Sigmoid colon (tissue), 4 donors: ENCODE measurements around the gene STARD3NL.

ENCODE experiments used
- CTCF ChIP-seq, 4 experiments: fragments of 450-650 bp in 3 of 4; fragments of 200-600 bp in 1 of 4; IDR thresholded peaks; one replicate each; pipeline ENCODE4 v1.5.1; 2016 to 2019; ENCODE audit warnings: antibody characterized with exemption in 4 of 4, mild to moderate bottlenecking in 3 of 4, moderate library complexity in 2 of 4
- POLR2A ChIP-seq, 2 donors: fragments of 450-650 bp; IDR thresholded peaks; one replicate each; pipeline ENCODE4 v1.6.1; 2016; ENCODE audit warnings: antibody characterized with exemption in 2 of 2, mild to moderate bottlenecking in 2 of 2, moderate library complexity in 2 of 2
- POLR2AphosphoS5 ChIP-seq, 4 donors: sonication (generic); formaldehyde crosslinking; IDR thresholded peaks; one replicate each; pipeline ENCODE4 v1.6.1; 2017; ENCODE audit warnings: antibody characterized with exemption in 4 of 4

- TF ChIP-seq POLR2A (IDR thresholded peaks at IDR 0.05) (no peak), CTCF (IDR thresholded peaks at IDR 0.05) (no peak), POLR2AphosphoS5 (IDR thresholded peaks at IDR 0.05) (no peak)
Observed at GRCh38 chr7:38168890-38169570, 9.0 kb upstream of the STARD3NL start.
